Lower leg skin (tissue), 4 donors: ENCODE data around the gene OSBP2. TPM values are rescaled to one million over a fixed set of nuclear protein-coding genes. Genes with fewer than 3 reads are reported as not detected.

ENCODE experiments used
- DNase-seq, 2 donors: peaks; one replicate each; pipeline ENCODE4 v3.0.0-alpha.2; 2019; ENCODE audit warnings: low spot score in 2 of 2
- H3K4me3 ChIP-seq: fragments of 200-600 bp; sonication (generic); 2 replicates; pipeline ENCODE4 v1.5.1; 2017; ENCODE audit warnings: mild to moderate bottlenecking, low read depth; ENCODE audit not compliant: poor library complexity, severe bottlenecking
- CTCF ChIP-seq, 3 donors: fragments of 450-650 bp; IDR thresholded peaks; one replicate each; pipeline ENCODE4 v1.5.1; 2016; ENCODE audit warnings: antibody characterized with exemption in 3 of 3, mild to moderate bottlenecking in 3 of 3, moderate library complexity in 2 of 3
- POLR2A ChIP-seq, 2 donors: fragments of 450-650 bp; IDR thresholded peaks; one replicate each; pipeline ENCODE4 v1.6.1; 2016 to 2017; ENCODE audit warnings: antibody characterized with exemption in 2 of 2, mild to moderate bottlenecking in 1 of 2, moderate library complexity in 1 of 2
- WGBS, 2 donors: methylation state at CpG; one replicate each; pipeline ENCODE4 v1.1.5; 2018; 5-methylcytosine and 5-hydroxymethylcytosine counted together
- intact Hi-C: fragments of 100-400 bp; cut with DNase I; formaldehyde crosslinking; loops from one replicate; pipeline ENCODE4 v1.15.0; 2023; ENCODE audit warnings: low total_unique reads
- total RNA-seq, 4 donors: library from RNA; depleted of rRNA; stranded (reverse); fragments of >200 nt; gene quantifications; one replicate each; pipeline ENCODE4 v1.1.0, GENCODE V29; 2016

The OSBP2 gene
- total RNA-seq, 4 donors from 2014 or later = 7.2 to 13.3 (median 10.0) TPM

GRCh38 chr22:30906946-30907345 lies 212.3 kb downstream of the OSBP2 start:
- H3K4me3 ChIP-seq = no peak overlapping the region
- 100% methylated on average over 1 of the region's 1 CpG for WGBS, 2 donors
- TF ChIP-seq CTCF (IDR thresholded peaks at IDR 0.05) (no peak), POLR2A (IDR thresholded peaks at IDR 0.05) (no peak)
- DNase-seq = no peak
- intact Hi-C loops = no loop called here

- DNase-seq = peak in 1 of 2 donors; percentile 66
- intact Hi-C loops = no loop called here
- no peak overlapping the region for H3K4me3 ChIP-seq
- WGBS, 2 donors = 87 to 92% methylated on average over 6 of the region's 6 CpGs
- TF ChIP-seq CTCF (IDR thresholded peaks at IDR 0.05) = no peak
- no peak for TF ChIP-seq POLR2A (IDR thresholded peaks at IDR 0.05)
Measured at GRCh38 chr22:30908051-30908461, 213.4 kb downstream of the OSBP2 start.

GRCh38 chr22:30909306-30909705 lies 214.6 kb downstream of the OSBP2 start:
- no peak overlapping the region for H3K4me3 ChIP-seq
- TF ChIP-seq POLR2A (IDR thresholded peaks at IDR 0.05) = no peak
- TF ChIP-seq CTCF (IDR thresholded peaks at IDR 0.05) = no peak
- 86 to 97% methylated on average over 5 of the region's 5 CpGs for WGBS, 2 donors
- peak in 1 of 2 donors; percentile 50 for DNase-seq
- intact Hi-C loops = no loop called here

GRCh38 chr22:30910358-30910757 lies 215.7 kb downstream of the OSBP2 start:
- TF ChIP-seq POLR2A (IDR thresholded peaks at IDR 0.05) (no peak), CTCF (IDR thresholded peaks at IDR 0.05) (no peak)
- DNase-seq = peak in 1 of 2 donors; percentile 17
- intact Hi-C loops = no loop called here
- no peak overlapping the region for H3K4me3 ChIP-seq
- 89 to 92% methylated on average over 2 of the region's 2 CpGs for whole genome bisulfite sequencing, 2 donors

GRCh38 chr22:30918761-30919160 lies 224.1 kb downstream of the OSBP2 start:
- TF ChIP-seq POLR2A (IDR thresholded peaks at IDR 0.05) (no peak), CTCF (IDR thresholded peaks at IDR 0.05) (no peak)
- intact Hi-C loops = no loop called here
- H3K4me3 ChIP-seq = no peak overlapping the region
- DNase-seq = peak in 1 of 2 donors; percentile 43
- 86 to 88% methylated on average over 7 of the region's 7 CpGs for WGBS, 2 donors

GRCh38 chr22:30919973-30920372 lies 225.3 kb downstream of the OSBP2 start:
- 80 to 81% methylated on average over 7 of the region's 7 CpGs for WGBS, 2 donors
- intact Hi-C loops = loop anchor here (5.0 to 10.0 kb wide), 2 partner anchors 158 to 285 kb away; partner anchors contain the start of gene SLC35E4
- DNase-seq = peak in 1 of 2 donors; percentile 61
- H3K4me3 ChIP-seq = no peak overlapping the region
- no peak for TF ChIP-seq CTCF (IDR thresholded peaks at IDR 0.05)
- no peak for TF ChIP-seq POLR2A (IDR thresholded peaks at IDR 0.05)
